SK-N-SH treated with all-trans-retinoic acid at 6 μM for 48 hours (cell line): ENCODE measurements around the gene CCR3.

Experiments used
- ATAC-seq: fragments of 200-7000 bp; cut with Tn5 transposase; 3 replicates; pipeline ENCODE4 v1.9.1; 2020; ENCODE audit warnings: mild to moderate bottlenecking, moderate library complexity
- ARNTL ChIP-seq: fragments of 450-650 bp; formaldehyde crosslinking; IDR thresholded peaks from 2 replicates; pipeline ENCODE4 v1.5.0; 2020; ENCODE audit warnings: low read depth, mild to moderate bottlenecking, moderate library complexity, borderline replicate concordance
- BACH2 ChIP-seq: fragments of 250-450 bp; sonication (Bioruptor Pico); IDR thresholded peaks from 2 replicates; pipeline ENCODE4 v1.9.0; 2021; ENCODE audit warnings: mild to moderate bottlenecking, borderline replicate concordance
- CSDC2 ChIP-seq: fragments of 250-450 bp; sonication (Bioruptor Pico); IDR thresholded peaks from 2 replicates; pipeline ENCODE4 v1.5.0; 2020; ENCODE audit warnings: mild to moderate bottlenecking, moderate library complexity
- ESRRG ChIP-seq: fragments of 250-450 bp; sonication (Bioruptor Pico); IDR thresholded peaks from 2 replicates; pipeline ENCODE4 v1.6.1; 2021; ENCODE audit warnings: mild to moderate bottlenecking
- GLIS3 ChIP-seq: fragments of 250-450 bp; sonication (Bioruptor Pico); IDR thresholded peaks from 2 replicates; pipeline ENCODE4 v1.5.0; 2020; ENCODE audit warnings: mild to moderate bottlenecking, moderate library complexity
- ISL1 ChIP-seq: fragments of 250-450 bp; sonication (Bioruptor Pico); IDR thresholded peaks from 2 replicates; pipeline ENCODE4 v2.1.2; 2022; ENCODE audit warnings: mild to moderate bottlenecking, moderate library complexity
- OSR1 ChIP-seq: fragments of 250-450 bp; sonication (Bioruptor Pico); IDR thresholded peaks from 2 replicates; pipeline ENCODE4 v1.8.0; 2022; ENCODE audit warnings: moderate library complexity, mild to moderate bottlenecking, inconsistent platforms
- PPARA ChIP-seq: fragments of 250-450 bp; sonication (Bioruptor Pico); IDR thresholded peaks from 2 replicates; pipeline ENCODE4 v1.5.0; 2020; ENCODE audit warnings: mild to moderate bottlenecking, borderline replicate concordance
- RARB ChIP-seq: fragments of 250-450 bp; sonication (Bioruptor Pico); IDR thresholded peaks from 2 replicates; pipeline ENCODE4 v1.8.0; 2021; ENCODE audit warnings: mild to moderate bottlenecking, moderate library complexity
- SNAI2 ChIP-seq: fragments of 250-450 bp; sonication (Bioruptor Pico); IDR thresholded peaks from 2 replicates; pipeline ENCODE4 v1.5.0; 2020; ENCODE audit warnings: mild to moderate bottlenecking, moderate library complexity
- TCF4 ChIP-seq: fragments of 250-450 bp; sonication (Bioruptor Pico); IDR thresholded peaks from 2 replicates; pipeline ENCODE4 v1.8.0; 2021; ENCODE audit warnings: mild to moderate bottlenecking, moderate library complexity, borderline replicate concordance
- TOX ChIP-seq: fragments of 250-450 bp; sonication (Bioruptor Pico); IDR thresholded peaks from 2 replicates; pipeline ENCODE4 v1.8.0; 2021; ENCODE audit warnings: mild to moderate bottlenecking, moderate library complexity, borderline replicate concordance
- ZC3H10 ChIP-seq: fragments of 250-450 bp; sonication (Bioruptor Pico); IDR thresholded peaks from 2 replicates; pipeline ENCODE4 v1.5.1; 2021; ENCODE audit warnings: mild to moderate bottlenecking, moderate library complexity
- ZFP30 ChIP-seq: fragments of 450-650 bp; formaldehyde crosslinking; IDR thresholded peaks from 2 replicates; pipeline ENCODE4 v1.5.0; 2022; ENCODE audit warnings: mild to moderate bottlenecking, moderate library complexity
- ZNF565 ChIP-seq: fragments of 450-650 bp; formaldehyde crosslinking; conservative IDR thresholded peaks from 2 replicates; pipeline ENCODE4 v1.5.0; 2020; ENCODE audit warnings: low read depth, mild to moderate bottlenecking, moderate library complexity
- ZNF70 ChIP-seq: fragments of 450-650 bp; formaldehyde crosslinking; IDR thresholded peaks from 2 replicates; pipeline ENCODE4 v1.5.0; 2020; ENCODE audit warnings: mild to moderate bottlenecking, moderate library complexity
- ZNF8 ChIP-seq: fragments of 450-650 bp; formaldehyde crosslinking; IDR thresholded peaks from 2 replicates; pipeline ENCODE4 v1.5.0; 2020; ENCODE audit warnings: mild to moderate bottlenecking, moderate library complexity
- TF ChIP-seq, protein P1 (sequence below): fragments of 250-450 bp; sonication (Bioruptor Pico); IDR thresholded peaks from 2 replicates; pipeline ENCODE4 v1.5.0; 2020; ENCODE audit warnings: mild to moderate bottlenecking, moderate library complexity
- TF ChIP-seq, protein P2 (sequence below): fragments of 250-450 bp; sonication (Bioruptor Pico); IDR thresholded peaks from 2 replicates; pipeline ENCODE4 v1.5.1; 2021; ENCODE audit warnings: mild to moderate bottlenecking, moderate library complexity
- TF ChIP-seq, protein P3 (sequence below): fragments of 250-450 bp; sonication (Bioruptor Pico); IDR thresholded peaks from 2 replicates; pipeline ENCODE4 v1.8.0; 2021; ENCODE audit warnings: low read depth, mild to moderate bottlenecking, moderate library complexity, borderline replicate concordance
- TF ChIP-seq, protein P4 (sequence below): fragments of 250-450 bp; sonication (Bioruptor Pico); IDR thresholded peaks from 2 replicates; pipeline ENCODE4 v1.8.0; 2020; ENCODE audit warnings: mild to moderate bottlenecking, moderate library complexity, borderline replicate concordance
- TF ChIP-seq, protein P5 (sequence below): fragments of 250-450 bp; sonication (Bioruptor Pico); IDR thresholded peaks from 2 replicates; pipeline ENCODE4 v1.5.1; 2020; ENCODE audit warnings: low read depth, mild to moderate bottlenecking, moderate library complexity

Gene CCR3

DNA sequence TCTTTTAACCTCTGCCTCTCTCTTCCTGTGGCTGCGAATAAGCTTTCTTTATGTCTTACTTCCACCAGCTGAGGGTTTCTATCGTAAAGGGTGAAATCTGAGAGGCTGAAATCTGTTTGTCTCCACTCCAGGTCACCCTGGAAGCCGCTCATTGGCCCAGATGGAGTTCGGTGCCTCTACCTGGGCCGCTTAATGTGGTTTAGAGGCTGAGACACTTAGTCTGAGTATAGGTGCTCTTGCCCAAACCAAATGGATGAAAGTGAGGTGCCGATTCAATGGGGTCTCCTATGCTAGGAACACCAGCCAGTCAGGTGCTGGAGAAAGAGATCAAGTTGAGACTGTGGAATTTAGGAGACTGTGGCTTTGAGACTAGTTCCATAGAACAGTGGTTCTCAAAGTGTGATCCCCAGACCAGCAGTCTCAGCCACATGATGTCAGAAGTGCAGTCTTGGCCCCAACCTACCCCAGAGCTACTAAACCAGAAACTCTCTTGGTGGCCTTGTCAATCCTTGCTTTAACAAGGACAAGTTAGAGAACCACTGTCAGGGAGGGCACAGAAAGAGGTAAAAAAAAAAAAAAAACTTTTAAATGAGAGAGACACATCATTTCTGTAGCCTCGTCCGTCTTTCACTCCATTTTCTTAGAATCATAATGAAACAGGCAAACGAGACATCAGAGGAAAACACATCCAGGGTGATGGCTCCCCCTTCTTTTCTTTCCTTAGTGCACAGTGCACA lies 56.8 kb downstream of the CCR3 start:
- no peak for ATAC-seq
- TF ChIP-seq, protein P1, sequence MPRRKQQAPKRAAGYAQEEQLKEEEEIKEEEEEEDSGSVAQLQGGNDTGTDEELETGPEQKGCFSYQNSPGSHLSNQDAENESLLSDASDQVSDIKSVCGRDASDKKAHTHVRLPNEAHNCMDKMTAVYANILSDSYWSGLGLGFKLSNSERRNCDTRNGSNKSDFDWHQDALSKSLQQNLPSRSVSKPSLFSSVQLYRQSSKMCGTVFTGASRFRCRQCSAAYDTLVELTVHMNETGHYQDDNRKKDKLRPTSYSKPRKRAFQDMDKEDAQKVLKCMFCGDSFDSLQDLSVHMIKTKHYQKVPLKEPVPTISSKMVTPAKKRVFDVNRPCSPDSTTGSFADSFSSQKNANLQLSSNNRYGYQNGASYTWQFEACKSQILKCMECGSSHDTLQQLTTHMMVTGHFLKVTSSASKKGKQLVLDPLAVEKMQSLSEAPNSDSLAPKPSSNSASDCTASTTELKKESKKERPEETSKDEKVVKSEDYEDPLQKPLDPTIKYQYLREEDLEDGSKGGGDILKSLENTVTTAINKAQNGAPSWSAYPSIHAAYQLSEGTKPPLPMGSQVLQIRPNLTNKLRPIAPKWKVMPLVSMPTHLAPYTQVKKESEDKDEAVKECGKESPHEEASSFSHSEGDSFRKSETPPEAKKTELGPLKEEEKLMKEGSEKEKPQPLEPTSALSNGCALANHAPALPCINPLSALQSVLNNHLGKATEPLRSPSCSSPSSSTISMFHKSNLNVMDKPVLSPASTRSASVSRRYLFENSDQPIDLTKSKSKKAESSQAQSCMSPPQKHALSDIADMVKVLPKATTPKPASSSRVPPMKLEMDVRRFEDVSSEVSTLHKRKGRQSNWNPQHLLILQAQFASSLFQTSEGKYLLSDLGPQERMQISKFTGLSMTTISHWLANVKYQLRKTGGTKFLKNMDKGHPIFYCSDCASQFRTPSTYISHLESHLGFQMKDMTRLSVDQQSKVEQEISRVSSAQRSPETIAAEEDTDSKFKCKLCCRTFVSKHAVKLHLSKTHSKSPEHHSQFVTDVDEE (CRISPR knock-in tag): no peak
- TF ChIP-seq RARB (CRISPR knock-in tag) (no peak), ZC3H10 (CRISPR knock-in tag) (no peak), TCF4 (no peak), ZNF70 (CRISPR knock-in tag) (no peak), SNAI2 (no peak), ISL1 (CRISPR knock-in tag) (no peak), ZFP30 (CRISPR knock-in tag) (no peak), ZNF565 (CRISPR knock-in tag) (no peak), ARNTL (no peak), ESRRG (CRISPR knock-in tag) (no peak), PPARA (CRISPR knock-in tag) (no peak), CSDC2 (no peak), TOX (CRISPR knock-in tag) (no peak), GLIS3 (CRISPR knock-in tag) (no peak), BACH2 (CRISPR knock-in tag) (no peak)
- TF ChIP-seq, protein P2, sequence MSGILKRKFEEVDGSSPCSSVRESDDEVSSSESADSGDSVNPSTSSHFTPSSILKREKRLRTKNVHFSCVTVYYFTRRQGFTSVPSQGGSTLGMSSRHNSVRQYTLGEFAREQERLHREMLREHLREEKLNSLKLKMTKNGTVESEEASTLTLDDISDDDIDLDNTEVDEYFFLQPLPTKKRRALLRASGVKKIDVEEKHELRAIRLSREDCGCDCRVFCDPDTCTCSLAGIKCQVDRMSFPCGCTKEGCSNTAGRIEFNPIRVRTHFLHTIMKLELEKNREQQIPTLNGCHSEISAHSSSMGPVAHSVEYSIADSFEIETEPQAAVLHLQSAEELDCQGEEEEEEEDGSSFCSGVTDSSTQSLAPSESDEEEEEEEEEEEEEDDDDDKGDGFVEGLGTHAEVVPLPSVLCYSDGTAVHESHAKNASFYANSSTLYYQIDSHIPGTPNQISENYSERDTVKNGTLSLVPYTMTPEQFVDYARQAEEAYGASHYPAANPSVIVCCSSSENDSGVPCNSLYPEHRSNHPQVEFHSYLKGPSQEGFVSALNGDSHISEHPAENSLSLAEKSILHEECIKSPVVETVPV (CRISPR knock-in tag): no peak
- TF ChIP-seq, protein P3, sequence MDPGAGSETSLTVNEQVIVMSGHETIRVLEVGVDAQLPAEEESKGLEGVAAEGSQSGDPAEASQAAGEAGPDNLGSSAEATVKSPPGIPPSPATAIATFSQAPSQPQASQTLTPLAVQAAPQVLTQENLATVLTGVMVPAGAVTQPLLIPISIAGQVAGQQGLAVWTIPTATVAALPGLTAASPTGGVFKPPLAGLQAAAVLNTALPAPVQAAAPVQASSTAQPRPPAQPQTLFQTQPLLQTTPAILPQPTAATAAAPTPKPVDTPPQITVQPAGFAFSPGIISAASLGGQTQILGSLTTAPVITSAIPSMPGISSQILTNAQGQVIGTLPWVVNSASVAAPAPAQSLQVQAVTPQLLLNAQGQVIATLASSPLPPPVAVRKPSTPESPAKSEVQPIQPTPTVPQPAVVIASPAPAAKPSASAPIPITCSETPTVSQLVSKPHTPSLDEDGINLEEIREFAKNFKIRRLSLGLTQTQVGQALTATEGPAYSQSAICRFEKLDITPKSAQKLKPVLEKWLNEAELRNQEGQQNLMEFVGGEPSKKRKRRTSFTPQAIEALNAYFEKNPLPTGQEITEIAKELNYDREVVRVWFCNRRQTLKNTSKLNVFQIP: no peak
- TF ChIP-seq, all 23 proteins: peak for 0

DNA sequence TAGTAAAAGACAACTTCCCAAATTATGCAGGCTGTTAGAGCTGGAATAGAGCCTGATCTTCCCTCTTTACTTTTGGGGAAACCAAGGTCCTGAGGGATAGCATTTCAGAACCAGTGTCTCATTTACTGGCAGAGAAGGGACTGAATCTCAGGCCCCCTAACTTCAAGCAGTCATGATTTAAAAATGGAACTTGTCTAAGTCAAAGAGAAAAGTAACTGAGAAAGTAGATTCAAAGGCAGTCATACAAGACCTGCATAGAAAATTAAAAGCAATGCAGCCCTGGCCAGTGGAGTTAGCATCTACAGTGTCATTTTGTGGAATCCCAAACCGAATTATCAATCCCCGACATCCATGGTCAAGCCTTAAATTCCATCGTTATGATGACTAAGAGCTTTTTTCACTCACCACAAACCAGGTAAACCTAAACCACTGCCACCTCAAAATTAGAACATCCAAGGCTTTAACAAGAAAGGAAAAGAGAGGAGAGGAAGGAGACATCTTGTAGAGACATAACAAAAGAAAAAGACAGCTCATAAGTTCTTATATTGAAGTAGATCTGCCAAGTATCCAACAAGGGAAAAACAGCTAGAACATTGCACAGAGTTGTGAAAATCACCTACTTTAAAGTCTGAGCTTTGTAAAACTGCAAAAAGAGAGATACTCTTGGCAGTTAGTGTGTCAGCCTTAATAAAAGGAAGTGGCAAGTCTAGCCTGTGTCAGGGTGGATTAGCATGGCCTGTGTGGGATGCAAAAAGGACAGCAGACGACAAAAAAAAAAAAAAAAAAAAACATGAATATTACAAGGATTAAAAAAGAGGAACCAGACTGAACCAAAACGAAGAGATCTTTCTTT lies 57.6 kb downstream of the CCR3 start:
- ATAC-seq: no peak
- TF ChIP-seq SNAI2: no peak
- no peak for TF ChIP-seq ZNF565 (CRISPR knock-in tag)
- TF ChIP-seq BACH2 (CRISPR knock-in tag): no peak
- no peak for TF ChIP-seq CSDC2
- TF ChIP-seq, protein P3: no peak
- TF ChIP-seq OSR1 (CRISPR knock-in tag): no peak
- TF ChIP-seq TCF4: no peak
- no peak for TF ChIP-seq PPARA (CRISPR knock-in tag)
- TF ChIP-seq, protein P1 (CRISPR knock-in tag): no peak
- no peak for TF ChIP-seq ZNF8 (CRISPR knock-in tag)
- TF ChIP-seq, protein P4, sequence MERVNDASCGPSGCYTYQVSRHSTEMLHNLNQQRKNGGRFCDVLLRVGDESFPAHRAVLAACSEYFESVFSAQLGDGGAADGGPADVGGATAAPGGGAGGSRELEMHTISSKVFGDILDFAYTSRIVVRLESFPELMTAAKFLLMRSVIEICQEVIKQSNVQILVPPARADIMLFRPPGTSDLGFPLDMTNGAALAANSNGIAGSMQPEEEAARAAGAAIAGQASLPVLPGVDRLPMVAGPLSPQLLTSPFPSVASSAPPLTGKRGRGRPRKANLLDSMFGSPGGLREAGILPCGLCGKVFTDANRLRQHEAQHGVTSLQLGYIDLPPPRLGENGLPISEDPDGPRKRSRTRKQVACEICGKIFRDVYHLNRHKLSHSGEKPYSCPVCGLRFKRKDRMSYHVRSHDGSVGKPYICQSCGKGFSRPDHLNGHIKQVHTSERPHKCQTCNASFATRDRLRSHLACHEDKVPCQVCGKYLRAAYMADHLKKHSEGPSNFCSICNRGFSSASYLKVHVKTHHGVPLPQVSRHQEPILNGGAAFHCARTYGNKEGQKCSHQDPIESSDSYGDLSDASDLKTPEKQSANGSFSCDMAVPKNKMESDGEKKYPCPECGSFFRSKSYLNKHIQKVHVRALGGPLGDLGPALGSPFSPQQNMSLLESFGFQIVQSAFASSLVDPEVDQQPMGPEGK (CRISPR knock-in tag): no peak
- TF ChIP-seq RARB (CRISPR knock-in tag): no peak
- TF ChIP-seq ZNF70 (CRISPR knock-in tag): no peak
- TF ChIP-seq, protein P5, sequence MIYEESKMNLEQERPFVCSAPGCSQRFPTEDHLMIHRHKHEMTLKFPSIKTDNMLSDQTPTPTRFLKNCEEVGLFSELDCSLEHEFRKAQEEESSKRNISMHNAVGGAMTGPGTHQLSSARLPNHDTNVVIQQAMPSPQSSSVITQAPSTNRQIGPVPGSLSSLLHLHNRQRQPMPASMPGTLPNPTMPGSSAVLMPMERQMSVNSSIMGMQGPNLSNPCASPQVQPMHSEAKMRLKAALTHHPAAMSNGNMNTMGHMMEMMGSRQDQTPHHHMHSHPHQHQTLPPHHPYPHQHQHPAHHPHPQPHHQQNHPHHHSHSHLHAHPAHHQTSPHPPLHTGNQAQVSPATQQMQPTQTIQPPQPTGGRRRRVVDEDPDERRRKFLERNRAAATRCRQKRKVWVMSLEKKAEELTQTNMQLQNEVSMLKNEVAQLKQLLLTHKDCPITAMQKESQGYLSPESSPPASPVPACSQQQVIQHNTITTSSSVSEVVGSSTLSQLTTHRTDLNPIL: no peak
